Lower lobe of right lung (tissue), 2 donors: ENCODE measurements around the gene CDC14B. TPM values are rescaled to one million over a fixed set of nuclear protein-coding genes. Genes with fewer than 3 reads are reported as not detected.
A peak's percentile ranks its signal among the peaks of the same experiment; 100 is the strongest.

ENCODE experiments used
- ATAC-seq, 2 donors: fragments of 200-7000 bp; cut with Tn5 transposase; one replicate each; pipeline ENCODE4 v1.9.1; 2020 to 2022; ENCODE audit warnings: mild to moderate bottlenecking in 2 of 2, moderate library complexity in 2 of 2
- DNase-seq: peaks from one replicate; pipeline ENCODE4 v3.0.0-alpha.2; 2020
- H3K27ac ChIP-seq: fragments of 200-600 bp; one replicate; pipeline ENCODE4 v1.8.0; 2022
- H3K27me3 ChIP-seq: fragments of 200-600 bp; one replicate; pipeline ENCODE4 v1.8.0; 2022; ENCODE audit warnings: low read depth
- H3K36me3 ChIP-seq: fragments of 200-600 bp; one replicate; pipeline ENCODE4 v1.8.0; 2022; ENCODE audit warnings: mild to moderate bottlenecking
- H3K4me1 ChIP-seq: fragments of 200-600 bp; one replicate; pipeline ENCODE4 v1.8.0; 2022
- H3K4me3 ChIP-seq: fragments of 200-600 bp; one replicate; pipeline ENCODE4 v1.8.0; 2022; ENCODE audit warnings: mild to moderate bottlenecking
- H3K9me3 ChIP-seq: fragments of 200-600 bp; one replicate; pipeline ENCODE4 v1.8.0; 2022
- intact Hi-C: fragments of 100-400 bp; cut with DNase I; formaldehyde crosslinking; loops from one replicate; pipeline ENCODE4 v1.11.0; 2022
- total RNA-seq: library from RNA; stranded (reverse); fragmentation: NEBNext Ultra II Directional; extraction: Animal tissue kit (Norgen Biotek cat#: 25700); gene quantifications from one replicate; pipeline ENCODE4 v1.2.1, GENCODE V29; 2021
- TF ChIP-seq, protein P1 (sequence below): fragments of 200-600 bp; IDR thresholded peaks from one replicate; pipeline ENCODE4 v1.8.0; 2022; ENCODE audit warnings: antibody characterized with exemption, mild to moderate bottlenecking
- donor health status: DM: no; HTN: yes; CAD: no; lungs with severe emphysema.

CDC14B gene
- total RNA-seq, 1 donor from 2014 or later: 16.0 TPM

DNA sequence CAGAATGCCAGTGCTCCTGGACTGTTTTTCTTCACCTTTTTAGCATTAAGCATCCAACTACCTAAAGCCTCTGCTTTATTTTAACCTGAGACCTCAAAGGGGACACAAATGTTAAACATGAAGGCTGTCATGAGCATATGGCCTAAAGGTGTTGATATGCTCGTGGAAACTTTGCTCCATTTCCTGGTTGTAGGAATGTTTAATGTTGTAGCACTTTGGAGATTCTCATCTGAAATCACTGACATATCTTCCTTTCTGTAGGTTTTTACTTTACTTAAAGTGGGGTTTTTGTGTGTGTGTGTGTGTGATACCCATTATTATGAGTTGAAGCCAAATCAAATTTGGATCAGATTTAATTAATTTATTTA lies 132.6 kb downstream of the CDC14B start:
- TF ChIP-seq, protein P1, sequence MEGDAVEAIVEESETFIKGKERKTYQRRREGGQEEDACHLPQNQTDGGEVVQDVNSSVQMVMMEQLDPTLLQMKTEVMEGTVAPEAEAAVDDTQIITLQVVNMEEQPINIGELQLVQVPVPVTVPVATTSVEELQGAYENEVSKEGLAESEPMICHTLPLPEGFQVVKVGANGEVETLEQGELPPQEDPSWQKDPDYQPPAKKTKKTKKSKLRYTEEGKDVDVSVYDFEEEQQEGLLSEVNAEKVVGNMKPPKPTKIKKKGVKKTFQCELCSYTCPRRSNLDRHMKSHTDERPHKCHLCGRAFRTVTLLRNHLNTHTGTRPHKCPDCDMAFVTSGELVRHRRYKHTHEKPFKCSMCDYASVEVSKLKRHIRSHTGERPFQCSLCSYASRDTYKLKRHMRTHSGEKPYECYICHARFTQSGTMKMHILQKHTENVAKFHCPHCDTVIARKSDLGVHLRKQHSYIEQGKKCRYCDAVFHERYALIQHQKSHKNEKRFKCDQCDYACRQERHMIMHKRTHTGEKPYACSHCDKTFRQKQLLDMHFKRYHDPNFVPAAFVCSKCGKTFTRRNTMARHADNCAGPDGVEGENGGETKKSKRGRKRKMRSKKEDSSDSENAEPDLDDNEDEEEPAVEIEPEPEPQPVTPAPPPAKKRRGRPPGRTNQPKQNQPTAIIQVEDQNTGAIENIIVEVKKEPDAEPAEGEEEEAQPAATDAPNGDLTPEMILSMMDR: no peak

DNA sequence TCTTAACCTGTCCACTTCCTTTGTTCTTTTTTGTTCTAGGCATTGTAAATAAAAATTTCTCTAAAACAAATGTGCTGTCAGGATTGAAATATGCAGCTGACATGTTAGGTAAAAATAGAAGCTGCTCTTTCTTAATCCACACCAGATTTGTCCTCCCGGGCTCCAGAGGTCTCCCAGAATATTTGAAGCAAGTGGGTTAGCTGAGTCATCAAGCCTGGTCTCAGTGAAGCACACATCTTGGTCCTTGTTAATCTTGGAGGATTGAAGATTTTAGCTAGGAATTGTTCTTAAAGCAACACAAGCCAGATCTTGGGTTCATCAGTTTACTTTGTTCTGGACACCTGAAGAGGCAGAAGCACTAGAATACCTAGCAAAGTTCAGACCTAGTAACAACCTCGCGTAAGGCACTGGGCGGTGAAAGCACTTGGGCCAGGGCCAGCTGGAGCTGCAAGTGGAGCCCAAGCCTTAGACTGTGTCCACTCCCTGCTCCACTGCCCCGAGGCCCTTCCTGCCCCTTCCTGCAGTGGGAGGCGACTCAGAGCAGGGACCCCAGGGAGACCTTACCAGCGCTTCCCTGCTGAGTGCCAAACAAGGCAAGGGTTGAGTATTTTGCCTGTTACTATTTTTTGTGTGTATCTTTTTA lies 133.1 kb downstream of the CDC14B start:
- Histone ChIP-seq H3K27me3 (no peaks in the 10 kb centered on the region), H3K9me3 (no peaks in the 10 kb centered on the region), H3K4me1 (peaks cover 24% of the 10 kb centered on the region), H3K4me3 (no peak overlapping the region), H3K36me3 (peaks cover 51% of the 10 kb centered on the region), H3K27ac (peak overlapping the region; percentile 36)
- ATAC-seq (peak; percentile 72 to 75), DNase-seq (peak; percentile 73)
- TF ChIP-seq, protein P1: no peak
- intact Hi-C loops: no loop called here

More for the DNA sequence above, 132.6 kb downstream of the CDC14B start:
- intact Hi-C loops: no loop called here
- Histone ChIP-seq H3K4me3 (no peak overlapping the region), H3K9me3 (no peaks in the 10 kb centered on the region), H3K27ac (no peak overlapping the region), H3K36me3 (peaks cover 51% of the 10 kb centered on the region), H3K27me3 (no peaks in the 10 kb centered on the region), H3K4me1 (peaks cover 29% of the 10 kb centered on the region)
- no peak for DNase-seq
- no peak for ATAC-seq

- H3K27me3 ChIP-seq: no peaks in the 10 kb centered on the region
- ATAC-seq (no peak), DNase-seq (no peak)
- no peaks in the 10 kb centered on the region for H3K9me3 ChIP-seq
- no peak overlapping the region for H3K27ac ChIP-seq
- H3K36me3 ChIP-seq: peaks cover 39% of the 10 kb centered on the region
- TF ChIP-seq, protein P1: no peak
- H3K4me1 ChIP-seq: peaks cover 17% of the 10 kb centered on the region
- no peak overlapping the region for H3K4me3 ChIP-seq
- intact Hi-C loops: no loop called here
Observed at GRCh38 chr9:96485280-96485679, 134.4 kb downstream of the CDC14B start.

GRCh38 chr9:96484521-96484931 lies 135.1 kb downstream of the CDC14B start:
- no peaks in the 10 kb centered on the region for H3K27me3 ChIP-seq
- DNase-seq (no peak), ATAC-seq (no peak)
- H3K27ac ChIP-seq: no peak overlapping the region
- H3K36me3 ChIP-seq: peaks cover 32% of the 10 kb centered on the region
- no peak overlapping the region for H3K4me3 ChIP-seq
- intact Hi-C loops: no loop called here
- TF ChIP-seq, protein P1: no peak
- no peaks in the 10 kb centered on the region for H3K9me3 ChIP-seq
- peaks cover 17% of the 10 kb centered on the region for H3K4me1 ChIP-seq

DNA sequence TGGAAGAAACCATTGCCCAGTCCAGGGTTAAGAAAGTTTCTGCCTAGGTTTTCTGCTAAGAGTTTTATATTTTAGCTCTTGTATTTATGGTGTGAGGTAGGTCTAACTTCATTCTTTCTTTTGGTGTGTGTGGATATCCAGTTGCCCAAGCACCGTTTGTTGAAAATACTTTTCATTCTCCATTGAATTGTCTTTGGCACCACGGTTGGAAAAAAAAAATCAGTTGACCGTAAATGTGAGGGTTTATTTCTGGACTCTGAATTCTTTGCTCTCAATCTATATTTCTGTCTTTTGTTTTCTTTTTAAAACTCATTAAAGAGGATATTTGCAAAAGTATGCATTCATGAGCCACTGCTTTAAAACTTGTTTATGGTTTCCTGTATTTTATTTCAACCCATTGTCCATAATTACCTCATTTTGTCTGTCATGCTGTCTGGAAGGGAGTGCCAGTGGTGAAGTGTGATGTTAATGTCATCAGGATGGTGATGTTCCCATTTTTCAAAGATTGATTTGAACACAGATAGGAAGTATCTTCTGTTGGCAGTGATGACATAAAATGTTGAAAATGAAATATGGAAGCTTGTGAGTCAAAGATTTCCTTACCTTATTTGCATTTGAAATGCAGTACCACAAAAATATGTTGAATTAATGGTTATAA lies 135.8 kb downstream of the CDC14B start:
- H3K4me3 ChIP-seq: no peak overlapping the region
- H3K36me3 ChIP-seq: peaks cover 25% of the 10 kb centered on the region
- TF ChIP-seq, protein P1: no peak
- H3K4me1 ChIP-seq: peaks cover 17% of the 10 kb centered on the region
- H3K9me3 ChIP-seq: no peaks in the 10 kb centered on the region
- ATAC-seq (no peak), DNase-seq (no peak)
- intact Hi-C loops: no loop called here
- H3K27me3 ChIP-seq: no peaks in the 10 kb centered on the region
- no peak overlapping the region for H3K27ac ChIP-seq
